Trophoblast cell (in vitro differentiated cells and primary cell): Measurements from ENCODE around the gene HTRA3.

Source experiments
- DNase-seq, 2 donors: peaks; one replicate each; pipeline ENCODE4 v3.0.0-alpha.2; 2016
- H2AFZ ChIP-seq: 2 replicates; pipeline ENCODE4 v1.6.1; 2013; ENCODE audit warnings: low read length, moderate library complexity, mild to moderate bottlenecking; ENCODE audit not compliant: insufficient read depth, poor library complexity
- H2AK5ac ChIP-seq: 2 replicates; pipeline ENCODE4 v1.6.1; 2013; ENCODE audit warnings: mild to moderate bottlenecking, low read length
- H2BK120ac ChIP-seq: 2 replicates; pipeline ENCODE4 v1.6.1; 2013; ENCODE audit warnings: low read length, mild to moderate bottlenecking, moderate library complexity; ENCODE audit not compliant: insufficient read depth, poor library complexity
- H2BK12ac ChIP-seq: 2 replicates; pipeline ENCODE4 v1.6.1; 2013; ENCODE audit warnings: mild to moderate bottlenecking, low read length, moderate library complexity
- H2BK5ac ChIP-seq: 2 replicates; pipeline ENCODE4 v1.6.1; 2013; ENCODE audit warnings: low read length, low read depth, moderate library complexity, mild to moderate bottlenecking; ENCODE audit not compliant: poor library complexity
- H3K14ac ChIP-seq: 2 replicates; pipeline ENCODE4 v1.6.1; 2013; ENCODE audit warnings: mild to moderate bottlenecking, low read length
- H3K18ac ChIP-seq: 2 replicates; pipeline ENCODE4 v1.6.1; 2013; ENCODE audit warnings: mild to moderate bottlenecking, low read length
- H3K23ac ChIP-seq: 2 replicates; pipeline ENCODE4 v1.6.1; 2013; ENCODE audit warnings: low read length
- H3K27ac ChIP-seq: 2 replicates; pipeline ENCODE4 v1.5.1; 2013; ENCODE audit warnings: low read depth, mild to moderate bottlenecking, inconsistent platforms, low read length, moderate library complexity
- H3K27me3 ChIP-seq: 2 replicates; pipeline ENCODE4 v1.6.1; 2013; ENCODE audit warnings: inconsistent platforms, mild to moderate bottlenecking, low read length, moderate library complexity; ENCODE audit not compliant: insufficient read depth
- H3K36me3 ChIP-seq, 2 experiments: 1 replicate in 1 of 2; 2 replicates in 1 of 2; pipeline ENCODE4 v1.6.1; 2013; ENCODE audit warnings: low read length in 2 of 2, mild to moderate bottlenecking in 2 of 2, moderate library complexity in 1 of 2; ENCODE audit not compliant: insufficient read depth in 2 of 2, control insufficient read depth in 1 of 2
- H3K4ac ChIP-seq: 2 replicates; pipeline ENCODE4 v1.6.1; 2013; ENCODE audit warnings: low read depth, mild to moderate bottlenecking, low read length, moderate library complexity
- H3K4me1 ChIP-seq, 2 experiments: 1 replicate in 1 of 2; 2 replicates in 1 of 2; pipeline ENCODE4 v1.6.1; 2013; ENCODE audit warnings: low read length in 2 of 2, mild to moderate bottlenecking in 2 of 2, moderate library complexity in 1 of 2; ENCODE audit not compliant: insufficient read depth in 2 of 2, control insufficient read depth in 1 of 2
- H3K4me2 ChIP-seq: 2 replicates; pipeline ENCODE4 v1.6.1; 2013; ENCODE audit warnings: inconsistent platforms, mild to moderate bottlenecking, low read length, moderate library complexity
- H3K4me3 ChIP-seq: 2 replicates; pipeline ENCODE4 v1.5.1; 2013; ENCODE audit warnings: mild to moderate bottlenecking, low read depth, low read length, inconsistent platforms
- H3K79me1 ChIP-seq: one replicate; pipeline ENCODE4 v1.6.1; 2013; ENCODE audit warnings: low read length
- H3K79me2 ChIP-seq: 2 replicates; pipeline ENCODE4 v1.6.1; 2013; ENCODE audit warnings: low read length, mild to moderate bottlenecking; ENCODE audit not compliant: control insufficient read depth, insufficient read depth, poor library complexity
- H3K9ac ChIP-seq: 2 replicates; pipeline ENCODE4 v1.6.1; 2013; ENCODE audit warnings: mild to moderate bottlenecking, low read length
- H3K9me3 ChIP-seq: 2 replicates; pipeline ENCODE4 v1.6.1; 2013; ENCODE audit warnings: low read depth, mild to moderate bottlenecking, control low read depth, inconsistent platforms, low read length; ENCODE audit not compliant: insufficient read depth
- H4K12ac ChIP-seq: 2 replicates; pipeline ENCODE4 v1.6.1; 2013; ENCODE audit warnings: low read depth, mild to moderate bottlenecking, low read length, moderate library complexity
- H4K8ac ChIP-seq: 2 replicates; pipeline ENCODE4 v1.6.1; 2013; ENCODE audit warnings: low read depth, mild to moderate bottlenecking, low read length, moderate library complexity
- H4K91ac ChIP-seq: one replicate; pipeline ENCODE4 v1.6.1; 2013; ENCODE audit warnings: low read depth, mild to moderate bottlenecking, low read length, moderate library complexity
- WGBS: extraction: QIAGEN DNeasy Blood & Tissue Kit; methylation state at CpG from one replicate; pipeline ENCODE4 v1.1.7; 2013; ENCODE audit warnings: missing lambda C conversion rate; ENCODE audit not compliant: insufficient read length, insufficient coverage; ENCODE audit errors: extremely low coverage; 5-methylcytosine and 5-hydroxymethylcytosine counted together

The HTRA3 gene

DNA sequence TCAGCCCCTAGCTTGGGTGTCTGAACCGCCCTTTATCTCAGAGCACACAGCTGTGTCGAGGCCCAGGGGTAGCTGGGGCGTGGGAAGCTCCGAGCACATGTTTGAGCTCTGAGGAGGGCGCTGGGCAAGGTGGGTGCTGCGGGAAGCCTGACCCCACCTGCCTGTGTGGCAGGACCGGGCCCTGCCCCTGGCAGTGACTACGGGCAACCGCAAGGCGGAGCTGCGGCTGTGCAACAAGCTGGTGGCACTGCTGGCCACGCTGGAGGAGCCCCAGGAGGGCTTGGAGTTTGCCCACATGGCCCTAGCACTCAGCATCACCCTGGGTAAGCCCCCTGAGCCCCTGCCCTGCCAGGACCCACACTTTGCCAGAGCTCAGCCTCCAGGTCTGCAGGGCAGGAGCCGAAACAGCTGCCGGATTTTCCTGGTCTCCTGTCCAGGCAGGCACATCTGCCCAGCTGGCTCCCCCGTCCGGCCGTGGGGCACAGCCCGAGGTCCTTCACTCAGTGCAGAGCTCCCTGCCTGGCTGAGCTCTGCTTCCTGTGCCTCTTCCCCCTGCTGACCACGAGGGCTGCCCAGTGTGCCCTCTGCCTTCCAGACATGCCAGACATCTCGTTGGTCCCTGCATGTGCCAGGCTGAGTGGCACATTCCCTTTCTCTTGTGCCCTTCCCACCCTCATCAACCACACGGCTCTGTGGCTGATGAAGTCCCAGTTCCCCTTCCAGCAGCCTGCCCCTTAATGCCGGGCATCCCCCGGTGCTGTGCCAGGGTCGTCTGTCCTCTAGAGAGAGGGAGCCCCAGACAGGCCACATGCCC, 33.2 kb upstream of the HTRA3 start:
- Histone ChIP-seq H3K79me1 (no peaks in the 10 kb centered on the region), H3K4ac (no peak overlapping the region), H3K36me3 (peaks cover 27 to 28% of the 10 kb centered on the region in 2 experiments), H2BK12ac (no peak overlapping the region), H3K18ac (no peak overlapping the region), H4K12ac (no peak overlapping the region), H3K9ac (no peak overlapping the region), H3K4me3 (no peak overlapping the region), H2AK5ac (no peak overlapping the region), H2BK5ac (no peak overlapping the region), H3K4me1 (peaks cover 6 to 12% of the 10 kb centered on the region in 2 experiments), H2AFZ (no peak overlapping the region), H3K27ac (no peak overlapping the region), H3K9me3 (no peaks in the 10 kb centered on the region), H3K27me3 (no peaks in the 10 kb centered on the region), H4K8ac (no peak overlapping the region), H3K79me2 (no peaks in the 10 kb centered on the region), H3K14ac (no peak overlapping the region), H4K91ac (no peak overlapping the region), H3K4me2 (no peak overlapping the region), H2BK120ac (no peak overlapping the region), H3K23ac (no peak overlapping the region)
- DNase-seq: no peak
- WGBS: no CpG with 5 or more reads among the region's 24 CpGs

DNA sequence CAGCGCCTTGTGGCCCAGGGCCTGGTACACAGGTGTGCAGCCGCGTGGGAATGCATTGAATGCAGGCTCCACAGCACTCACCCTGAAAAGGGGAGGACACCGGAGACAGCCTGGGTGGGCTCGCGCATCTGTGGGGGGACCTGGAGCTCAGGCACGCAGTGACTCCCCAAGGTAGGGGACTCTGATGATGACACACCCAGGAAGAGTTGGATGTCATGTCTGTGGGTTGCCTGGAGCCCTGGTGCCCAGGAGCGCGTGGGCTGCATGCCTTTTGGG, 32.7 kb upstream of the HTRA3 start:
- Histone ChIP-seq H3K9me3 (no peaks in the 10 kb centered on the region), H3K27ac (no peak overlapping the region), H3K36me3 (peaks cover 27 to 28% of the 10 kb centered on the region in 2 experiments), H2BK120ac (no peak overlapping the region), H3K9ac (no peak overlapping the region), H3K4ac (no peak overlapping the region), H4K12ac (no peak overlapping the region), H3K4me3 (no peak overlapping the region), H2AK5ac (no peak overlapping the region), H3K79me1 (no peaks in the 10 kb centered on the region), H4K91ac (no peak overlapping the region), H3K79me2 (no peaks in the 10 kb centered on the region), H3K27me3 (no peaks in the 10 kb centered on the region), H4K8ac (no peak overlapping the region), H3K4me1 (peaks cover 6 to 11% of the 10 kb centered on the region in 2 experiments), H2BK5ac (no peak overlapping the region), H2AFZ (no peak overlapping the region), H2BK12ac (no peak overlapping the region), H3K23ac (no peak overlapping the region), H3K18ac (no peak overlapping the region), H3K14ac (no peak overlapping the region), H3K4me2 (no peak overlapping the region)
- WGBS: no CpG with 5 or more reads among the region's 9 CpGs
- DNase-seq: no peak

DNA sequence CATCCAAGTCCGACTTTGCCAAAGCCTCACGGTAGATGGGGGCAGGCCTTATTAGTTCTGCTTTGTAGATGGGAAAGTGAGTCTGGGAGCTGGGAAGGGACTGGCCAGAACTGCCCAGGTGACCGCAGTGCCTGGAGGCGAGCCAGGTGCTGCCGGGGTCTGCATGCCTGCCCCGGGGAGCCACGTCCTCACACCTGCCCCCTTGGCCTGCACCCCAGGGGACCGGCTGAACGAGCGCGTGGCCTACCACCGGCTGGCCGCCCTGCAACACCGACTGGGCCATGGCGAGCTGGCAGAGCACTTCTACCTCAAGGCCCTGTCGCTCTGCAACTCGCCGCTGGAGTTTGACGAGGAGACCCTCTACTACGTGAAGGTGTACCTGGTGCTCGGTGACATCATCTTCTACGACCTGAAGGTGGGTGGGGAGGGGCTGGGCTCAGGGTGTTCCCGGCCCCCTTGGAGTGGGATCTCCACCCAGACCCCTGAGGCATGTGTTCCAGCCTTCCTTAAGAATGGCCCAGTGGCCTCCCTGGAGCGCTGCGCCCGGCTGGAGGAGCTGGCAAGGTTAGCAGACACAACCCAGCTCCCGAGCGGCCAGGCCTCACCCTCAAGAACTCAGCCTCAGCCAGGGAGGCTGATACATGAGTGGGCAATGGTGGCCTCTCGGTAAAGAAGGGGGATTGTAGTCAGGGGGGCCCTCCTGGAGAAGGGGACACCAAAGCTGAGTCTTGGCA, 32.1 kb upstream of the HTRA3 start:
- no peak overlapping the region for H4K12ac ChIP-seq
- no CpG with 5 or more reads among the region's 29 CpGs for WGBS
- H3K4me2 ChIP-seq: no peak overlapping the region
- no peak overlapping the region for H2BK5ac ChIP-seq
- H3K18ac ChIP-seq: no peak overlapping the region
- H3K36me3 ChIP-seq: peaks cover 27% of the 10 kb centered on the region in 2 experiments
- H2BK120ac ChIP-seq: no peak overlapping the region
- no peaks in the 10 kb centered on the region for H3K27me3 ChIP-seq
- no peak overlapping the region for H3K4ac ChIP-seq
- H3K4me1 ChIP-seq: peaks cover 8 to 14% of the 10 kb centered on the region in 2 experiments
- H3K79me2 ChIP-seq: no peaks in the 10 kb centered on the region
- no peak overlapping the region for H3K4me3 ChIP-seq
- H2AFZ ChIP-seq: no peak overlapping the region
- no peaks in the 10 kb centered on the region for H3K9me3 ChIP-seq
- H4K91ac ChIP-seq: no peak overlapping the region
- H2BK12ac ChIP-seq: no peak overlapping the region
- H3K23ac ChIP-seq: no peak overlapping the region
- peaks cover 1% of the 10 kb centered on the region for H3K79me1 ChIP-seq
- H4K8ac ChIP-seq: no peak overlapping the region
- H3K14ac ChIP-seq: no peak overlapping the region
- H3K27ac ChIP-seq: no peak overlapping the region
- no peak for DNase-seq
- no peak overlapping the region for H2AK5ac ChIP-seq
- no peak overlapping the region for H3K9ac ChIP-seq

DNA sequence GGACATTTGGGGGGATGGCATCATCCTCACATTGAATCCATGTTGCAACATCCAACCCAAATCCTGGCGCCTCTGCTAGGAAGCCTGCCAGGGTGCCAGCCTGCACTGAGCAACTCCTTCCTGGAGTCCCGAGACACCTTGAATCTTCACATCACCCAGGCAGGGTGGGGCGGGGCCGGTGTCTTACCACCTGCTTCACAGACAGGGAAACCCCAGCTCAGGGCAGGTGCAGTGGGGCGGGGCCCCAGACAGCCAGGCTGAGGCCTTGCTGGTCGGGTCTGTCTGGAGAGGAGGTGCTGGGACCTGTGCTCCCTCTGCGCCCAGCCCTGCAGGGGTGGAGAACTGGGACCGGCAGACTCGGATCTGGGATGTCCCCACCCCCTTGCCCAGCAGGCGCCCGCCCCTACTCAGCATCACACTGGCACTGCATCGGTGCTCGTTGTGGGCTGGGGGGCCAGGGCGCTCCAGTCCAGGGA, 31.5 kb upstream of the HTRA3 start:
- Histone ChIP-seq H3K23ac (no peak overlapping the region), H2BK12ac (no peak overlapping the region), H3K36me3 (peaks cover 21 to 22% of the 10 kb centered on the region in 2 experiments), H4K91ac (no peak overlapping the region), H3K18ac (no peak overlapping the region), H3K27ac (no peak overlapping the region), H3K79me2 (no peaks in the 10 kb centered on the region), H4K12ac (no peak overlapping the region), H3K4me1 (peaks cover 13 to 20% of the 10 kb centered on the region in 2 experiments), H3K4ac (no peak overlapping the region), H2AFZ (no peak overlapping the region), H3K14ac (no peak overlapping the region), H3K4me2 (no peak overlapping the region), H3K9ac (no peak overlapping the region), H3K4me3 (no peak overlapping the region), H3K27me3 (no peaks in the 10 kb centered on the region), H4K8ac (no peak overlapping the region), H2BK5ac (no peak overlapping the region), H2BK120ac (no peak overlapping the region), H3K9me3 (no peaks in the 10 kb centered on the region), H2AK5ac (no peak overlapping the region), H3K79me1 (peaks cover 4% of the 10 kb centered on the region)
- DNase-seq: no peak
- no CpG with 5 or more reads among the region's 14 CpGs for WGBS
